ENCODE results near the gene OIT3.

The OIT3 gene

DNA sequence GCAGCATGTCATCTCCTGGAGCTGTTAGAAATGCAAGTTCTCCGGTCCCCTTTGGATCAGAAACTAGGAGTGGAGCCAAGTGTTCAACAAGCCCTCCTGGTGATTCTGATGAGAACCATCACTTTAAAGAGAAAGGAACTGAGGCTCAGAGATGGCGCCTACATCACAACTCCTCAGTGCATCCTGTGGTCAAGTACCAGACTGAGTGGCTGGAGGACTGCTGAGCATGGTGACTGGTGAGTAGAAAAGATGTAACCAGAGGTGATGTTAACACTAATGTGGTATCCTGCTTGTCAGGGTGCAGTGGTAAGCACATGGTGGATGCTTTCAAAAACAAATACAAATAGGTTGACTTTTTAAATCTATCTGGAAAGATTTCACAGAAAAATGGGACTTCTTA lies 3.5 kb upstream of the OIT3 start:
- H3K36me3 ChIP-seq (ENCODE audit: control insufficient read depth in 2 of 2, insufficient read depth in 1 of 2, low read length in 2 of 2) = peaks cover 0 to 13% of the 10 kb centered on the region in 2 experiments; a peak in 1 of 3 replicates
- no peaks in the 10 kb centered on the region for H3K9me3 ChIP-seq (ENCODE audit: control insufficient read depth, insufficient read depth, low read depth, low read length)
- POLR2A ChIA-PET = no interaction called here
- TF ChIP-seq ZNF48 (tag by site-specific recombination; IDR thresholded peaks at IDR 0.05) (no peak), ZBTB1 (tag by site-specific recombination; IDR thresholded peaks at IDR 0.05) (no peak), ZXDB (tag by site-specific recombination; IDR thresholded peaks at IDR 0.05) (no peak), MEIS1 (CRISPR knock-in tag; IDR thresholded peaks at IDR 0.05; ENCODE audit: borderline replicate concordance) (no peak), HOXD13 (CRISPR knock-in tag; IDR thresholded peaks at IDR 0.05; ENCODE audit: borderline replicate concordance) (no peak), ZNF521 (tag by site-specific recombination; IDR thresholded peaks at IDR 0.05) (no peak), ZNF837 (tag by site-specific recombination; IDR thresholded peaks at IDR 0.05) (no peak), ATF2 (tag by site-specific recombination; IDR thresholded peaks at IDR 0.05; ENCODE audit: low read depth) (no peak), ZNF510 (tag by site-specific recombination; IDR thresholded peaks at IDR 0.05; ENCODE audit: insufficient replicate concordance) (no peak), ZNF600 (tag by site-specific recombination; IDR thresholded peaks at IDR 0.05) (no peak), ZBTB8A (tag by site-specific recombination; IDR thresholded peaks at IDR 0.05) (no peak), ZNF266 (tag by site-specific recombination; IDR thresholded peaks at IDR 0.05; ENCODE audit: low read depth) (no peak), ZNF610 (tag by site-specific recombination; IDR thresholded peaks at IDR 0.05; ENCODE audit: borderline replicate concordance) (no peak), FEZF1 (tag by site-specific recombination; IDR thresholded peaks at IDR 0.05) (no peak), GLI4 (tag by site-specific recombination; IDR thresholded peaks at IDR 0.05) (no peak), ZNF747 (tag by site-specific recombination; IDR thresholded peaks at IDR 0.05) (no peak), ZNF629 (tag by site-specific recombination; IDR thresholded peaks at IDR 0.05) (no peak), ZNF530 (tag by site-specific recombination; IDR thresholded peaks at IDR 0.05; ENCODE audit: low read depth) (no peak), BCL11B (tag by site-specific recombination; IDR thresholded peaks at IDR 0.05; ENCODE audit: low read depth) (no peak)
- TF ChIP-seq, protein P1, sequence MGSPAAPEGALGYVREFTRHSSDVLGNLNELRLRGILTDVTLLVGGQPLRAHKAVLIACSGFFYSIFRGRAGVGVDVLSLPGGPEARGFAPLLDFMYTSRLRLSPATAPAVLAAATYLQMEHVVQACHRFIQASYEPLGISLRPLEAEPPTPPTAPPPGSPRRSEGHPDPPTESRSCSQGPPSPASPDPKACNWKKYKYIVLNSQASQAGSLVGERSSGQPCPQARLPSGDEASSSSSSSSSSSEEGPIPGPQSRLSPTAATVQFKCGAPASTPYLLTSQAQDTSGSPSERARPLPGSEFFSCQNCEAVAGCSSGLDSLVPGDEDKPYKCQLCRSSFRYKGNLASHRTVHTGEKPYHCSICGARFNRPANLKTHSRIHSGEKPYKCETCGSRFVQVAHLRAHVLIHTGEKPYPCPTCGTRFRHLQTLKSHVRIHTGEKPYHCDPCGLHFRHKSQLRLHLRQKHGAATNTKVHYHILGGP (tag by site-specific recombination; IDR thresholded peaks at IDR 0.05) = no peak
- CTCF ChIA-PET = interaction anchor here (0.6 kb wide), 1 partner anchor 434 kb away, joined by 3 read pairs; no protein-coding TSS in a partner anchor
- H3K4me1 ChIP-seq (ENCODE audit: control insufficient read depth, insufficient read depth, low read length) = no peaks in the 10 kb centered on the region; the same call in 1 of the 2 replicates
- H3K4me3 ChIP-seq (ENCODE audit: low read depth, low read length) = no peak overlapping the region
- H3K27ac ChIP-seq (ENCODE audit: extremely low read depth, low read depth, low read length) = no peak overlapping the region

DNA sequence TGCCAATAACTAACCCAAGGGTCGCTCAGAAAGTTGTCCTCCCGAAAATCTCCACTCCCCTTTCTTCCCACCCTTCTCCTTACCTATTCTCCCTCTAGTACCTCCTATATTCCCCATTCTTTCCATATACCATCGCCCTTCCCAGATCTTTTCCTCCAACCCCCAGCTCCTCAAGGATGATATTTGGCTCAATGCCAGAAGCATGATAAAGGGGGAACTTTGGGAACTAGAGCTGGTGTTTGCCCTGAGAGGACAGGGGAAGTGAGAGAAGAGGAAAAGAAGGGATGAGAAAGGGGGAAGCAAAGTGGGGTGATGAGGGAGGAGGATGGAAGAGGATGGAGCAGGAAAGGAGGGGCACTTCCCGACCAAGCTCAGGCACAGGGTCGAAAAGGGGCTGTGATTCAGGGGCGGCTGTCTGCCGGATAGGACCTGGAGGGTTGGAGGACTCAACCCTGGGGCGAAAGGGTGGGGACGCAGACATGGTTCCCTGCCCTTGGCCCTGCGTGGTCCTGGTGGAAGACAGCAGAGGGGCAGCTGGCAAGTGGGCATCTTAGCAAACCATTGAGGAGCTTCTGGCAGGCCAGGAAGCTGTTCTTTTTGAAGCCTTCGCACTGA lies 1.8 kb downstream of the OIT3 start:
- H3K4me1 ChIP-seq (ENCODE audit: control insufficient read depth, insufficient read depth, low read length) = no peaks in the 10 kb centered on the region
- CTCF ChIA-PET = no interaction called here
- POLR2A ChIA-PET = no interaction called here

More for the DNA sequence above, 1.8 kb downstream of the OIT3 start:
- Histone ChIP-seq H3K27ac (ENCODE audit: extremely low read depth, low read depth, low read length) (no peak overlapping the region), H3K9me3 (ENCODE audit: control insufficient read depth, insufficient read depth, low read depth, low read length) (no peaks in the 10 kb centered on the region), H3K36me3 (ENCODE audit: control insufficient read depth in 2 of 2, insufficient read depth in 1 of 2, low read length in 2 of 2) (no peaks in the 10 kb centered on the region), H3K4me3 (ENCODE audit: low read depth, low read length) (no peak overlapping the region)
- TF ChIP-seq, protein P1 (tag by site-specific recombination; IDR thresholded peaks at IDR 0.05) = 0 out of 2 replicates have a peak, but pooled peaks have one; percentile 20
- peak; percentile 51; the same call in 1 of the 2 replicates for TF ChIP-seq ZNF112 (tag by site-specific recombination; IDR thresholded peaks at IDR 0.05)
- 0 out of 2 replicates have a peak, but pooled peaks have one; percentile 23 for TF ChIP-seq ZNF366 (tag by site-specific recombination; conservative IDR thresholded peaks at IDR 0.05)
- peak; percentile 65; the same call in 1 of the 2 replicates for TF ChIP-seq ZNF544 (tag by site-specific recombination; IDR thresholded peaks at IDR 0.05)
- no peak for TF ChIP-seq ZNF302 (tag by site-specific recombination; IDR thresholded peaks at IDR 0.05; ENCODE audit: low read depth)
